ENCODE results near the gene SNX2. TPM values are rescaled to one million over a fixed set of nuclear protein-coding genes. Genes with fewer than 3 reads are reported as not detected.

SNX2 gene
- total RNA-seq, 1 donor from 2014 or later = 28.8 TPM

DNA sequence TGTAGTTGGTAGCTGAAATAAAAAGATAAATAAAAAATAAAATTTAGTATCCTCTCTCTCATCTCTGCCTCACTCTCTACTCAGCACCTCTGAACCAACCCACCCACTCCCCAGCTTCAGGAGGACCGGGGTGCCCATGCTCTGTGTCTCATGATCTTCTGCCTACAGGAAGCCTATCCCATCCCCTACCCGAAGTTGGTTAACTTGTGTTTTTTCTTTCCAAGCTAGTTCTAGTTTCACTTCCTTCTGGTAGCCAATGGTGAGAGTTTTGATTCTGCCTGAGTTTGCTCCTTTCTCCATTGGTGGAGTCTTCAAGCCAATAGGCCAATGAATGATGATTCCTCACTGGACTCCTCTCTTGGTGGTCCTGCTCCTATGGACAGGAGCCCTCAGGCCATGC lies 102.6 kb downstream of the SNX2 start:
- DNase-seq (ENCODE audit: low spot score) = no peak
- intact Hi-C loops (cut with DNase I) = no loop called here

DNA sequence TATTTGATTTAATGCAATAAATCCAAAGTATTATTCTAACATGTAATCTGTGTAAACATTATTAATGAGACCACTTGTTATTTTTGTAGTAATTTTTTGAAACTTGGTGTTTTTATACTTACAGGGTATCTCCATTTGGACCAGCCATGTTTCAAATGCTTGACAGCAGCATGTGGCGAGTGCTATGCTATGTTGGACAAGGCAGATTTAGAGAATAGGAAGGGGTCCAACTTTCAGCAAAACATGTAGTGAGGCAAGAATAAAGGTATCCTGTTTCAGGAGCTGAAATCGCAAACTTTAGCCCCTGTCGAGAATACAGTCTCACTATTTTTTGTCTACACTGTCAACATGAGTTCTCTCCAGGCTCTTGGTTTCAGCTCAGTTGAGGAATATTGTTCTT lies 104.2 kb downstream of the SNX2 start:
- intact Hi-C loops (cut with DNase I) = no loop called here
- no peak for DNase-seq (ENCODE audit: low spot score)

Other genes starting within 250 kb of the SNX2 start
- gene SNX24, start 70.5 kb downstream of the SNX2 start, total RNA-seq = 14.0 TPM